Left renal cortex interstitium (tissue), 4 donors: Measurements from ENCODE around the gene BCDIN3D. TPM values are rescaled to one million over a fixed set of nuclear protein-coding genes. Genes with fewer than 3 reads are reported as not detected.
"Not testable (repeated sequence)": the region's sequence is repeated elsewhere in the genome, so short reads cannot be mapped to it uniquely, and the experiment has no call there.

Source experiments
- DNase-seq, 4 donors: peaks; one replicate each; pipeline ENCODE4 v3.0.0-alpha.2; 2013; ENCODE audit warnings: low read depth in 4 of 4, low spot score in 2 of 4, missing footprints in 1 of 4
- polyA plus RNA-seq, 4 donors: library from polyadenylated mRNA; unstranded; fragments of 120-200 nt; gene quantifications; one replicate each; pipeline ENCODE4 v1.2.1, GENCODE V29; 2013; ENCODE audit not compliant: insufficient read length in 4 of 4

BCDIN3D gene
- polyA plus RNA-seq = 1 to 10 TPM; 6.9 to 8.8 (median 8.1) TPM

DNA sequence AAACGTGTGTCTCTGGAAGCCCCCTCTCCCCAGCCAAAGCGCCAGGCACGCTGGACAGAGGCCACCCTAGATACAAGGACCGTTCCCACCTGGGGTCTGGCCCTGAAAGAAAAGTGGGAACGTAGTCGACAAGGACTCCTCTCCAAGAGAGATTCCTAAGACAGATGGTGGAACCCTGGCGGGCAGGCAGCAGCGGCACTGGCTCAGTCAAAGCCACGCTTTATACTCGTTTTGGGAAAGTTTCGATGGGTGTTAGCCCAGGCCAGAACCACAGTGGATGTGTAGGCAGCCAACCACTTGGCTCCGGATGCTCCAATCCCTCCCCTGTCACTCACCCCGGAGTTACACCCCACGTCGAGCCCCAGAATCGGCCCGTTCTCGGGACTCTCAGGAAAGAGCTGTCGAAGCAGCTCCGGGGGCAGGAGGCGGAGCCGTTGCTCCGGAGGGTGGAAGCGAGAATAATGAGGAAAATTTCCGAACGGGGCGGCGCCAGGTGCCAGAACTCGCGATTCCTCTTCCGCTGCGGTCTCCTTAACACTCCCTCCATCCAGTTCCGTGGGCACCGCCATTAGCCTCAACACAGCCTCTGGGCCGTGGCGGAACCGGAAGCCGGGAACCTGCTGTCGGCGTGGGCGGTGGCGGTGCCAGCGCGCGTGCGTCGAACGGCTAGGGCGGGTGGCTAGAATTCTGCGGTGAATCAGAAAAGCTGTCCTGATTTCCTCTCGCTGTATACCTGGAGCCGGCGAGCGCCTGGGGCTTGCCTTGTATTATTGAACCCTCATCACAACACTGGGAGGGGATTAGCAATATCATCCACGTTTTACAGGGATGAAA is at the start of gene BCDIN3D:
BCDIN3D (minus strand) TSS at position 588 of the 834 bp plus-strand sequence; CDS start at position 569, 19 bp downstream.
- peak; percentile 64 to 83 (median 80) for DNase-seq

GRCh38 chr12:49892084-49892731 is 49.3 kb upstream of the BCDIN3D start:
- DNase-seq = no peak

DNA sequence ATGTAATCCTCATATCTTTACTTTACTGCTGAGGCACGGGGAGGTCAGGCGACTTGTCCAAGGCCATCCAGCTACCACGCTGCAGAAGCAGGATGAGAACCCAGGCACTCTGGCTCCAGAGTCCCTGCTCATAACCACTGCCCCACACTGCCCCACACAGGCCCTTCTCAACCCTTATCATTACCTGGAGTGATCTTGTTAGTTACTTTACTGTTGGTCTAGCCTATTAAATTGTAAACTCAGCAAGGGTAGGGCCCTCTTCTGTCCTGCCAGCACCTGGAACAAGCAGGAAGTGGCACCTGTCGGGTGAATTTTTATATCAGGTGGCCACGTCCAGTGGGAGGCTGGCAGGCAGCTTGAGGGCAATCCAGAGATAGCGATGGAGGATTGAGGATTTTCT is 48.6 kb upstream of the BCDIN3D start:
- DNase-seq = no peak

DNA sequence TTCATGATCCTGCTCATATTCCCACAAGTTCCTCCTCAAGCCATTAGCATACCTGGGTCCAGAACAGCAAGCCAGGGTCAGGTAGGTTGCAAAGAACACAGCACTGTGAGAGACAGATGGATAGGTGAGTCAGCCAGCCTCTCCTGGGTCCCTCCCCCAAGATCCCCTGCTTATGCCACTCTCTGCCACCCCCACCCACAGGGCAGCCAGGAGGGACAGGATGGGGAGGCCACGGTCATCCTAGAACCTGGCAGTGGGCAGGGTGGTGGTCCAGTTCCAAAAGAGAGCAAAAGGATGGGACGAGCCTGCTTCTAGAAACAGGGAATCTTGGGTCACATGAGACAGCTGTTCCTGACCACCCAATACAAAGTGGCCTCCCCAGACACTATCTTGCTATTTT is 48.1 kb upstream of the BCDIN3D start:
- no peak for DNase-seq

- no peak for DNase-seq
Measured at GRCh38 chr12:49890096-49890461, 47.2 kb upstream of the BCDIN3D start.

GRCh38 chr12:49889361-49890095 is 46.6 kb upstream of the BCDIN3D start:
- no peak for DNase-seq

DNA sequence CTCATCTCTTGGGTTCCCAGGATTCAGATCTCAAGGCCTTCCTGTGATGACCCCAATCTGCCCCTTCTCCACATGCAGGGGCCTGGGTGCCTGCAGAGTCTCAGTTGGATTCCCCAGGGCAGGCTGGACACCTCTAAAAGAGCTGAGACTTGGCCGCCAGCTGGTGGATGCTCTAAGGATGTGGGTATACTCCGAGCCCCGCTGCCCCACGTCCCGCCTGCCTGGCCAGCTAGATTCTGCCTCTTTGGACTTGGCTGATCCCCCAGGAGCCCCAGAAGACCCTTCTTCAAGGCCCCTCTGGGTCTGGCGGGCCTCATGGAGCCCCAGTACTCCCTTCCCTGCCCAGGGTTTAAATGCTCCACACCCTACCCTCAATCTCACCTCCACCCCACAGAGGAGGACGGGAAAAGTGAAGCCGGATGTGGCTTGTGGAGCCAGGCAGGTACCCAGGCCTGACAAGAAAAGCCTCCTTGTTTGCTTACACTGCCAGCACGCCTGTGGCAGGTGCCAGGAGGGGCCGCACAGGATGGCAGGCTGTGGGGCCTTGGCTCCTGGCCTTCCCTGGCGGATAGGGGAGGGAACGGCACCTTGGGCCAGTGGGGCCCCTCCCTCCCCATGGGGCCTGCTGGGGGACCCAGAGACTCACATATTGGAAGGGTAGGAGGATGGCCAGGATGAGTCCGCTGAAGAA is 45.7 kb upstream of the BCDIN3D start:
- no peak for DNase-seq

DNA sequence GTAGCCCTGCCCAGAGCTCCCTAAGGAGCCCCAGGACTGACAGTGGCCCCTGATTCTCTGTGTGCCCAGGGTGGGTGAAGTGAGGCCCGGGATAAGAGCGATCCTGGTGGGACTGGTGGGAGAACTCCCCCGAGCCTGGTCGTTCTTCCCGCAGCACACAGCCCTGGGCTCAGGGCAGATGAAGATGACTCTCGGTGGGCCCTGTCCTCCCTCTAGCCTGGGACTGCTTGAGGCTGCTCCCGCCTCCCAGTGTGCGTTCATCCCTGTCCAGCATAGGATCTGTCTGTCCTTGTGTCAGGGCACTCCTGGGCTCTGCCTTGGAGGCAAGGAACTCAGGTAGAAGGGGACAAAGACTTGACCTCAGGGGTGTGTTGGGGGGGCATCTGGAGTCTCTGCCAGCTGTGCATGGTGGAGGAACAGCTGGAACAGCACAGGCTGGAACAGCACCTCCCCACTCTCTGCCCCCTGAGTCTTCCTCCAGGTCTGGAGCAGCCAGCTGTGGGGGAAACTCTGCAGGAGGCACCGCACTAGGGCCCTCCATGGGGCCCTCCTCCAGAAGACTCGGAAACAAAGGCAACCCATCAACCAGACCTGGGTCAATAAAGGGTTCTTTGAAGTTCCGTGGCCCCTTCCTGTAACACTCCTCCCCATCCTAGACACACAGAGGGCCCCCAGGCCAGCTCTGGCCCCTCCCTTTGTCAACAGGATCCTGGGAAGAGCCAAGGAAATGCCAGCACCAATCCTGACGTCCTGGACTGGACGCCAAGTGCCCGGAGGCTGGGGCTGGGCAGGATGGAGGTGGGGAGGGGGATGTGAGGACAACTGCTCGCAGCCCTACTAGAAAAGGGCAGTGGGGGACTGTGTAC is 44.9 kb upstream of the BCDIN3D start:
- no peak for DNase-seq

DNA sequence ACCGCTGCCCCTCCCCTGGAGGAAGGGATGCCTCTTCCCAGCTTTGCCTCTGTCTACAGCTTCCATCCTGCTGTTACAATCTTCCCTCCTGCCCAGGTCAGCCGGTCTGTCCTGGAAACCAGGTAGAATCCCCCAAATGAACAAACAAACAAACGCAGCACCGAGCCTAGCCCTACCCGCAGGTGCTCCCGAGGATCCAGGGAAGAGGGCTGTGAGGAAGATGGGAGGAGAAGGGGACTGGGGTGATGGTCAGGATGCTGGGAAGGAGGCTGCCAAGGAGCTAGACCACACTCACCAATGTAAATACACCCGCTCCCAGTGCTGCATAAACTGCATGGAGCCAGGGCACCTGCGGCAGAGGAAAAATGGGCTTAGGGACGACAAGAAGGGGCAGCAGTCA is 44.2 kb upstream of the BCDIN3D start:
- no peak for DNase-seq

DNA sequence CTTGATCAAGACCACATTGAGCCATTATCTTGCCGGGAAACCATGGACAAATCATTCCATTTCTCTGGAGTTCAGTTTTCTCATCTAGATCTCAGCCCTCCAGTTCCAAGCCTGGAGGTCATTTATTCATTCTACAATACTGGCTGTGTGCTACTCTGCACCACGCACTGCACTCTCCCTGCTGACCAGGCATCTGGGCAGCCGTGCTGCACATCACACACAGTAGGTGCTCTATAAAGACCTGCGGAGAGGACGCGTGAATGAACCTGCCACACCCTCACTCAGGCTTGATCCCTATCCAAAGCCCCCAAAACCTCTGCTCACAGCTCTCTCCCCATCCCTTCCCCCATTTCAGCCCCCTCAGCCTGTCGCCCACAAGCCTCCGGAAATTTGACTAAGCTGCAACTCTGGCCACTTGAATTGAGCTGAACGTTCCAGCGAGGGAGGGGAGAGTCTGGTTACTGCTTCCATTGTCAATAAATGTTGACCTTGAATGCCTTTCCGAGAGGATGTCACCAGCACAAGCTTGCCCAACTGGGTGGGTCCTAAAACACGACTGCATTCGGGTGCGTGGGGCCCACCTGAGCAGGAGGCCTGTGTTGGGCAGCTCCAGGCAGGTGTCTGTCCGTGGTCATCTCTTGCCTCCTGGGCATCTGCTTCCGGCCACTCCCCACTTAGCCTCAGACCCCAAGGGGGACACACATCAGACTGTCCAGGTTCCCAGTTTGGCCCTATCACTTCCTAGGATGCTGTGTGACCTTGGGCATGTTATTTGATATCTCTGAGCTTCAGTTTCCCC is 43.0 kb upstream of the BCDIN3D start:
- DNase-seq = no peak

DNA sequence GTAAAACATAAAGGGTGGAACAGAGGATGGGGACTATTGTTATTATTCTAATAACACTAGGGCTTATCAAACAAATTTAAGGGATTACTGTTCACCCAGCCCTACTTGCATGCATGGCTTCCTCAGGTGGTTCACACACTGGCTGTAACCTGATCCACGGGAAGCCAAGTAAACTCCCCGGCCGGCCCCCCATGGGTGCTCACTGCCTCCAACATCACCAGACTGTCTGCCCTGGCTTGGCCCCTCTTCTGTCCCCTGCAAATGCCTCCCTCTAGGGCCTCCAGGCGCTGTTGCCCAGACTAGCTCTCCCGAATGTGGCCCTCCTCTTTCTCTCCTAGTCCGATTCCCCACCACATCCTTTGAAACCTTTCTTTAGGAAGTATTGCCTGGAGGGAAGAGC is 42.2 kb upstream of the BCDIN3D start:
- no peak for DNase-seq

- DNase-seq = no peak
Measured at GRCh38 chr12:49882851-49883464, 40.1 kb upstream of the BCDIN3D start.

DNA sequence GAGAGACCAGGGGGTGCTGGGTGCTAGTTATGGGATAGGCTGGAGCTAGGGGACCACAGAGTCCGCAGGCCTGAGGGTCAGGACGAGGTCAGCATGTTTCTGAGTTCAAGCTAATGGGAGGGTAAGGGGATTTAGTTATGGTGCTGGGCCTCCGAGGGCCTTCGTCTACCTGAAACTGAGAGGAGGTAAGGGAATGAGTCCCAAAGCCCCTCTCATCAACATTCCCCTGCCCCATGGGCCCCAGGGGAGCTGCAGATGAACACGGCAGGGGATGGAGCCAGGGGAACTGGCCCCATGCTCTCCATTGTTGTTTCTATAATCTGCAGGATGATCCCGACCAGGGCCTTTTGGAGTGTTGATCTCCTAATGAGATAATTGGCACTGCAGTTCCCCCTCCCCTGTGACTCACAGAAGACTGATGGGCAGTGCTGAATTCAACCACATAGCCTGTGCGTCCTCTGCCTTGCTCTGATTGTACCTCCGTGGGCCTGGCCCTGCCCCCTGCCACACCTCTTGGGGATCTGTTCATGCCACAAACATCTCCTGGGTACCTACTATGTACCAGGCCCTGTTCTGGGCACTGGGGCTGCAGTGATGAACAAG is 39.4 kb upstream of the BCDIN3D start:
- no peak for DNase-seq

- no peak for DNase-seq
Measured at GRCh38 chr12:49881415-49882247, 38.7 kb upstream of the BCDIN3D start.

- DNase-seq = no peak
Measured at GRCh38 chr12:49880756-49881414, 38.0 kb upstream of the BCDIN3D start.

- DNase-seq = not testable (repeated sequence)
Measured at GRCh38 chr12:49879065-49879464, 36.2 kb upstream of the BCDIN3D start.

DNA sequence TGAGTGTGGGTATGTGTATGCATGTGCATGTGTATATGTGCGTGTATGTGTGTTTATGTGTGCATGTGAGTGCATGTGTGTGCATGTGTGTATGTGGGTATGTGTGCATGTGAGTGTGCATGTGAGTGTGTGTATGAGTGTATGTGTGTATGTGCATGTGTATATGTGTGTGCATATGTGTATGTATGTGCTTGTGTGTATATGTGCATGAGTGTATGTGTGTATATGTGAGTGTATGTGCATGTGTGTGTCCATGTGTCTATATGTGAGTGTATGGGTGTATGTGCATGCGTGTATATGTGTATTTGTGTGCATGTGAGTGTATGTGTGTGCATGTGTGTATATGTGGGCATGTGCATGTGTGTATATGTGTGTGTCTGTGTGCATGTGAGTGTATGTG is 35.1 kb upstream of the BCDIN3D start:
- no peak for DNase-seq
